K562 (cell line): ENCODE results near the gene SPAG17. TPM values are rescaled to one million over a fixed set of nuclear protein-coding genes. Genes with fewer than 3 reads are reported as not detected.

Experiments used
- ATAC-seq: fragments of 200-7000 bp; cut with Tn5 transposase; 3 replicates; pipeline ENCODE4 v1.9.1; 2020; ENCODE audit warnings: moderate library complexity
- BruUV-seq: library from RNA; stranded (reverse); fragments of 400-500 nt; replicated peaks from 2 replicates; lab custom pipeline; 2021; lab: Mats Ljungman, UMichigan
- CTCF ChIA-PET: fragments of 300-600 bp; formaldehyde crosslinking; extraction: SDS; loops from one replicate; lab custom pipeline; 2021; ENCODE audit warnings: low intra/inter-chr PET ratio; lab: Yijun Ruan, JAX
- POLR2A ChIA-PET: fragments of 300-600, 350-650 bp; sonication (Branson Sonifier 250); formaldehyde crosslinking; extraction: SDS; loops from one replicate; lab custom pipeline; 2021; ENCODE audit warnings: antibody characterized with exemption, inconsistent platforms; lab: Yijun Ruan, JAX
- DNase-seq, 4 experiments: peaks; one replicate each; pipeline versions ENCODE4 v3.0.0 to v3.0.0-alpha.2; 2011 to 2018; ENCODE audit warnings: low spot score in 3 of 4, mixed read lengths in 3 of 4; ENCODE audit errors: extremely low read depth in 1 of 4
- FAIRE-seq: peaks from 2 replicates; lab custom pipeline; 2011; peaks lifted over from hg19 to GRCh38; lab: Jason Lieb, UNC
- H2AFZ ChIP-seq: 2 replicates; pipeline ENCODE4 v1.6.0; 2011; ENCODE audit warnings: low read depth, low read length, control low read depth, inconsistent platforms
- H3K27ac ChIP-seq: fragments of 200-600 bp; 3 replicates; pipeline ENCODE4 v1.8.0; 2011; ENCODE audit warnings: low read depth, mild to moderate bottlenecking, control low read depth, inconsistent platforms, low read length, moderate library complexity, mixed read lengths; ENCODE audit errors: extremely low read depth
- H3K27me3 ChIP-seq, 2 experiments: fragments of 300-600 bp in 1 of 2; 2 replicates in 1 of 2; 3 replicates in 1 of 2; pipeline versions ENCODE4 v1.6.0 to v1.8.0; 2011; ENCODE audit warnings: inconsistent platforms in 2 of 2, low read length in 2 of 2, mild to moderate bottlenecking in 1 of 2, mixed read lengths in 1 of 2, moderate library complexity in 1 of 2; ENCODE audit not compliant: control insufficient read depth in 2 of 2, insufficient read depth in 2 of 2
- H3K36me3 ChIP-seq: fragments of 300-600 bp; 3 replicates; pipeline ENCODE4 v1.8.0; 2011; ENCODE audit warnings: mild to moderate bottlenecking, low read length, inconsistent platforms; ENCODE audit not compliant: control insufficient read depth, insufficient read depth
- H3K4me1 ChIP-seq, 2 experiments: fragments of 200-600 bp in 1 of 2; replicated peaks in 1 of 2; 2 replicates in 1 of 2; 3 replicates in 1 of 2; pipeline versions ENCODE4 v1.5.1 to v1.8.0; 2011; ENCODE audit warnings: inconsistent platforms in 2 of 2, low read length in 2 of 2, mild to moderate bottlenecking in 1 of 2, mixed read lengths in 1 of 2, moderate library complexity in 1 of 2; ENCODE audit not compliant: control insufficient read depth in 2 of 2, insufficient read depth in 2 of 2
- H3K4me2 ChIP-seq: 2 replicates; pipeline ENCODE4 v1.6.1; 2011; ENCODE audit warnings: low read length, control low read depth, inconsistent platforms, mixed read lengths; ENCODE audit not compliant: insufficient read depth
- H3K4me3 ChIP-seq: fragments of 200-600 bp; sonication (generic), shearing (Covaris generic); 2 replicates; pipeline ENCODE4 v1.5.1; 2016; ENCODE audit warnings: control low read depth, inconsistent platforms
- H3K79me2 ChIP-seq: fragments of 200-600 bp; 3 replicates; pipeline ENCODE4 v1.8.0; 2011; ENCODE audit warnings: low read length, inconsistent platforms; ENCODE audit not compliant: control insufficient read depth, insufficient read depth
- H3K9ac ChIP-seq, 2 experiments: 2 replicates each; pipeline versions ENCODE4 v1.6.0 to v1.6.1; 2011; ENCODE audit warnings: low read depth in 2 of 2, low read length in 2 of 2, control low read depth in 1 of 2, inconsistent platforms in 1 of 2, mild to moderate bottlenecking in 1 of 2, mixed read lengths in 1 of 2; ENCODE audit not compliant: insufficient read depth in 1 of 2
- H3K9me1 ChIP-seq: one replicate; pipeline ENCODE4 v1.6.0; 2011; ENCODE audit warnings: inconsistent platforms, mild to moderate bottlenecking, low read length, moderate library complexity; ENCODE audit not compliant: control insufficient read depth, insufficient read depth
- H3K9me3 ChIP-seq: replicated peaks from 2 replicates; pipeline ENCODE4 v1.5.1; 2011; ENCODE audit warnings: low read depth, low read length, inconsistent platforms; ENCODE audit not compliant: control insufficient read depth, insufficient read depth
- H4K20me1 ChIP-seq: replicated peaks from 2 replicates; pipeline ENCODE4 v1.6.1; 2011; ENCODE audit warnings: low read length, inconsistent platforms, mixed read lengths; ENCODE audit not compliant: control insufficient read depth, insufficient read depth
- BACH1 ChIP-seq: fragments of 200-800 bp; sonication (Bioruptor generic); IDR thresholded peaks from 2 replicates; pipeline ENCODE4 v1.6.1; 2016; ENCODE audit warnings: missing genetic modification characterization, missing compliant biosample characterization
- PYGO2 ChIP-seq: fragments of 450-650 bp; IDR thresholded peaks from 2 replicates; pipeline ENCODE4 v1.6.1; 2016; ENCODE audit warnings: mild to moderate bottlenecking, missing genetic modification characterization, moderate library complexity, missing compliant biosample characterization
- ZNF217 ChIP-seq: sonication (generic); formaldehyde crosslinking; IDR thresholded peaks from 2 replicates; pipeline ENCODE4 v1.8.0; 2022; ENCODE audit warnings: mild to moderate bottlenecking, missing genetic modification reagents
- WGBS: fragments of 100-300 bp; shearing (Covaris generic); methylation state at CpG from one replicate; pipeline ENCODE4 v1.1.6; 2016; ENCODE audit warnings: low coverage, mixed read lengths; ENCODE audit not compliant: insufficient coverage; ENCODE audit errors: missing lambda C conversion rate; 5-methylcytosine and 5-hydroxymethylcytosine counted together
- in situ Hi-C: fragments of 300-500 bp; cut with MboI; formaldehyde crosslinking; loops from 4 replicates; pipeline ENCODE4 v1.15.0; 2018; ENCODE audit warnings: inconsistent platforms, mixed read lengths
- intact Hi-C: fragments of 100-400 bp; cut with micrococcal nuclease; formaldehyde crosslinking; loops from 2 replicates; pipeline ENCODE4 v1.14.2; 2022
- polyA plus RNA-seq, 8 experiments: library from polyadenylated mRNA; depleted of rRNA in 4 of 8; stranded (reverse) in 5 of 8; unstranded in 3 of 8; fragments of >200 nt; fragmentation: Nextera tagmentation in 2 of 8; fragmentation: Illumina TruSeq in 1 of 8; extraction: Ambion mirVana in 2 of 8; extraction: Trizol in 1 of 8; gene quantifications; 2 replicates each; pipeline versions ENCODE4 v1.2.1 to v1.2.3, GENCODE V29; 2011 to 2014; ENCODE audit warnings: inconsistent platforms in 1 of 8, missing spikeins in 1 of 8
- total RNA-seq, 7 experiments: library from RNA; depleted of rRNA in 6 of 7; stranded (reverse); fragments of >200 nt in 6 of 7; fragmentation: Illumina TruSeq in 2 of 7; extraction: Trizol in 2 of 7; gene quantifications; 2 replicates each; pipeline versions ENCODE4 v1.2.1 to v1.2.3, GENCODE V29; 2011 to 2021; ENCODE audit warnings: low replicate concordance in 1 of 7
- TF ChIP-seq, protein P1 (sequence below): sonication (generic); formaldehyde crosslinking; IDR thresholded peaks from 2 replicates; pipeline ENCODE4 v1.8.0; 2022; ENCODE audit warnings: mild to moderate bottlenecking, missing genetic modification reagents
- TF ChIP-seq, protein P2 (sequence below): sonication (generic); formaldehyde crosslinking; IDR thresholded peaks from 2 replicates; pipeline ENCODE4 v1.8.0; 2022; ENCODE audit warnings: mild to moderate bottlenecking, missing genetic modification reagents
- TF ChIP-seq, protein P3 (sequence below): fragments of 450-650 bp; IDR thresholded peaks from 2 replicates; pipeline ENCODE4 v1.7.1; 2018; ENCODE audit warnings: mild to moderate bottlenecking, low read depth; ENCODE audit not compliant: partially characterized antibody

Gene SPAG17
- total and polyA plus RNA-seq, 9 of the 15 experiments (the other 6 are each of a cell fraction or from before 2014, with no cell fraction given): 0.07 to 2.1 (median 1.5) TPM

DNA sequence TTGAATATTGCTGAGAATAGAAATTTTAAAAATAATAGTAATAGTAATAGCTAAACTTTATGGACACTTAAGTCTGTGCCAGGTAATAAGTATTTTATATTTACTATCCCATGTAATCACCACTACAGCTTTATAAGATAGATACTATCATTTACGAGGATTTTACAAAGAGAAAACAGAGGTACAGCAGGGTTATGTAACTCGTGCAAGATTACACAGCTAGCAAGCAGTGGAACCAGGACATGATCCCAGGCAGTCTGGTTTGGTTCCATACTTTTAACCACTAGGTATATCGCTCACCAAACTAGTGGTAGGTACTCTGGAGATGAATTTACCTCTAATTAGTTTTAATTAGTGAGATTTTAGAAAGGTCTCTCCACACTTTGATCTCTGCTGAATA is 42.5 kb downstream of the SPAG17 start:
- H3K9ac ChIP-seq: no peak overlapping the region
- no peaks in the 10 kb centered on the region for H3K9me3 ChIP-seq
- ATAC-seq: no peak
- no peak overlapping the region for H2AFZ ChIP-seq
- no peaks in the 10 kb centered on the region for H3K36me3 ChIP-seq
- in situ Hi-C loops: no loop called here
- ChIA-PET POLR2A (no interaction called here), CTCF (no interaction called here)
- H4K20me1 ChIP-seq: no peaks in the 10 kb centered on the region
- H3K4me1 ChIP-seq: no peaks in the 10 kb centered on the region
- intact Hi-C loops: no loop called here
- no peak for DNase-seq
- no peak for FAIRE-seq
- no TSS peak for BruUV-seq
- no peak overlapping the region for H3K4me2 ChIP-seq
- H3K27ac ChIP-seq: no peak overlapping the region
- no peak overlapping the region for H3K4me3 ChIP-seq
- no peaks in the 10 kb centered on the region for H3K79me2 ChIP-seq
- H3K27me3 ChIP-seq: no peaks in the 10 kb centered on the region
- no peak for TF ChIP-seq ZNF217
- TF ChIP-seq, protein P1, sequence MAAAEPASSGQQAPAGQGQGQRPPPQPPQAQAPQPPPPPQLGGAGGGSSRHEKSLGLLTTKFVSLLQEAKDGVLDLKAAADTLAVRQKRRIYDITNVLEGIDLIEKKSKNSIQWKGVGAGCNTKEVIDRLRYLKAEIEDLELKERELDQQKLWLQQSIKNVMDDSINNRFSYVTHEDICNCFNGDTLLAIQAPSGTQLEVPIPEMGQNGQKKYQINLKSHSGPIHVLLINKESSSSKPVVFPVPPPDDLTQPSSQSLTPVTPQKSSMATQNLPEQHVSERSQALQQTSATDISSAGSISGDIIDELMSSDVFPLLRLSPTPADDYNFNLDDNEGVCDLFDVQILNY (CRISPR knock-in tag): no peak
- TF ChIP-seq PYGO2 (tag): no peak
- TF ChIP-seq, protein P2, sequence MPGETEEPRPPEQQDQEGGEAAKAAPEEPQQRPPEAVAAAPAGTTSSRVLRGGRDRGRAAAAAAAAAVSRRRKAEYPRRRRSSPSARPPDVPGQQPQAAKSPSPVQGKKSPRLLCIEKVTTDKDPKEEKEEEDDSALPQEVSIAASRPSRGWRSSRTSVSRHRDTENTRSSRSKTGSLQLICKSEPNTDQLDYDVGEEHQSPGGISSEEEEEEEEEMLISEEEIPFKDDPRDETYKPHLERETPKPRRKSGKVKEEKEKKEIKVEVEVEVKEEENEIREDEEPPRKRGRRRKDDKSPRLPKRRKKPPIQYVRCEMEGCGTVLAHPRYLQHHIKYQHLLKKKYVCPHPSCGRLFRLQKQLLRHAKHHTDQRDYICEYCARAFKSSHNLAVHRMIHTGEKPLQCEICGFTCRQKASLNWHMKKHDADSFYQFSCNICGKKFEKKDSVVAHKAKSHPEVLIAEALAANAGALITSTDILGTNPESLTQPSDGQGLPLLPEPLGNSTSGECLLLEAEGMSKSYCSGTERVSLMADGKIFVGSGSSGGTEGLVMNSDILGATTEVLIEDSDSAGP (CRISPR knock-in tag): no peak
- TF ChIP-seq BACH1 (tag): no peak
- TF ChIP-seq, protein P3, sequence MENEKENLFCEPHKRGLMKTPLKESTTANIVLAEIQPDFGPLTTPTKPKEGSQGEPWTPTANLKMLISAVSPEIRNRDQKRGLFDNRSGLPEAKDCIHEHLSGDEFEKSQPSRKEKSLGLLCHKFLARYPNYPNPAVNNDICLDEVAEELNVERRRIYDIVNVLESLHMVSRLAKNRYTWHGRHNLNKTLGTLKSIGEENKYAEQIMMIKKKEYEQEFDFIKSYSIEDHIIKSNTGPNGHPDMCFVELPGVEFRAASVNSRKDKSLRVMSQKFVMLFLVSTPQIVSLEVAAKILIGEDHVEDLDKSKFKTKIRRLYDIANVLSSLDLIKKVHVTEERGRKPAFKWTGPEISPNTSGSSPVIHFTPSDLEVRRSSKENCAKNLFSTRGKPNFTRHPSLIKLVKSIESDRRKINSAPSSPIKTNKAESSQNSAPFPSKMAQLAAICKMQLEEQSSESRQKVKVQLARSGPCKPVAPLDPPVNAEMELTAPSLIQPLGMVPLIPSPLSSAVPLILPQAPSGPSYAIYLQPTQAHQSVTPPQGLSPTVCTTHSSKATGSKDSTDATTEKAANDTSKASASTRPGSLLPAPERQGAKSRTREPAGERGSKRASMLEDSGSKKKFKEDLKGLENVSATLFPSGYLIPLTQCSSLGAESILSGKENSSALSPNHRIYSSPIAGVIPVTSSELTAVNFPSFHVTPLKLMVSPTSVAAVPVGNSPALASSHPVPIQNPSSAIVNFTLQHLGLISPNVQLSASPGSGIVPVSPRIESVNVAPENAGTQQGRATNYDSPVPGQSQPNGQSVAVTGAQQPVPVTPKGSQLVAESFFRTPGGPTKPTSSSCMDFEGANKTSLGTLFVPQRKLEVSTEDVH: no peak
- WGBS: 0% methylated on average over 3 of the region's 3 CpGs
- H3K9me1 ChIP-seq: no peaks in the 10 kb centered on the region
